ENCODE measurements around the gene DPRX.
"Not testable (repeated sequence)": the region's sequence is repeated elsewhere in the genome, so short reads cannot be mapped to it uniquely, and the experiment has no call there.

DNA sequence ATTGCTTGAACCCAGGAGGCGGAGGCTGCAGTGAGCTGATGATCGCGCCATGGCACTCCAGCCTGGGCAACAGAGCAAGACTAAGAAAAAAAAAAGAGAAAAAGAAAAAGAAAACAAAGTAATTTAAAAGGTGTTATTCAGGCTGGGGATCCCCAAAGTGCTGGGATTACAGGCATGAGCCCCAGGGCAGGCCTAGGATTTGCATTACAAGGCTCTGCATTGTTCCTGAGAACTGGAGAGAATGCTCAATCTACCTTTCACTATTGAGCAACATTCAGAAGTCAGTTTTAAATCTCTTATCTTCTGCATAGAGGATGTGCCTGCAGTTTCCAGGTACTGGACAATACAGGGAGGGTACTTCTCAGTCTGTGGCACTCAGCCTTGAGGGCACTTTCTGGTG, 37.0 kb downstream of the DPRX start:
- TF ChIP-seq, protein P1, sequence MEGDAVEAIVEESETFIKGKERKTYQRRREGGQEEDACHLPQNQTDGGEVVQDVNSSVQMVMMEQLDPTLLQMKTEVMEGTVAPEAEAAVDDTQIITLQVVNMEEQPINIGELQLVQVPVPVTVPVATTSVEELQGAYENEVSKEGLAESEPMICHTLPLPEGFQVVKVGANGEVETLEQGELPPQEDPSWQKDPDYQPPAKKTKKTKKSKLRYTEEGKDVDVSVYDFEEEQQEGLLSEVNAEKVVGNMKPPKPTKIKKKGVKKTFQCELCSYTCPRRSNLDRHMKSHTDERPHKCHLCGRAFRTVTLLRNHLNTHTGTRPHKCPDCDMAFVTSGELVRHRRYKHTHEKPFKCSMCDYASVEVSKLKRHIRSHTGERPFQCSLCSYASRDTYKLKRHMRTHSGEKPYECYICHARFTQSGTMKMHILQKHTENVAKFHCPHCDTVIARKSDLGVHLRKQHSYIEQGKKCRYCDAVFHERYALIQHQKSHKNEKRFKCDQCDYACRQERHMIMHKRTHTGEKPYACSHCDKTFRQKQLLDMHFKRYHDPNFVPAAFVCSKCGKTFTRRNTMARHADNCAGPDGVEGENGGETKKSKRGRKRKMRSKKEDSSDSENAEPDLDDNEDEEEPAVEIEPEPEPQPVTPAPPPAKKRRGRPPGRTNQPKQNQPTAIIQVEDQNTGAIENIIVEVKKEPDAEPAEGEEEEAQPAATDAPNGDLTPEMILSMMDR (conservative IDR thresholded peaks at IDR 0.05; ENCODE audit: low read depth in 2 of 2) = not testable (repeated sequence)
- not testable (repeated sequence) for TF ChIP-seq EZH2 (IDR thresholded peaks at IDR 0.05; ENCODE audit: low read depth, unreplicated experiment); POLR2AphosphoS5 (IDR thresholded peaks at IDR 0.05; ENCODE audit: low read depth); EZH2phosphoT487 (IDR thresholded peaks at IDR 0.05; ENCODE audit: unreplicated experiment); ZNF331 (CRISPR knock-in tag; IDR thresholded peaks at IDR 0.05; ENCODE audit: low read depth)
- TF ChIP-seq, protein P2, sequence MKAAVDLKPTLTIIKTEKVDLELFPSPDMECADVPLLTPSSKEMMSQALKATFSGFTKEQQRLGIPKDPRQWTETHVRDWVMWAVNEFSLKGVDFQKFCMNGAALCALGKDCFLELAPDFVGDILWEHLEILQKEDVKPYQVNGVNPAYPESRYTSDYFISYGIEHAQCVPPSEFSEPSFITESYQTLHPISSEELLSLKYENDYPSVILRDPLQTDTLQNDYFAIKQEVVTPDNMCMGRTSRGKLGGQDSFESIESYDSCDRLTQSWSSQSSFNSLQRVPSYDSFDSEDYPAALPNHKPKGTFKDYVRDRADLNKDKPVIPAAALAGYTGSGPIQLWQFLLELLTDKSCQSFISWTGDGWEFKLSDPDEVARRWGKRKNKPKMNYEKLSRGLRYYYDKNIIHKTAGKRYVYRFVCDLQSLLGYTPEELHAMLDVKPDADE (IDR thresholded peaks at IDR 0.05) = not testable (repeated sequence)
- TF ChIP-seq, protein P3, sequence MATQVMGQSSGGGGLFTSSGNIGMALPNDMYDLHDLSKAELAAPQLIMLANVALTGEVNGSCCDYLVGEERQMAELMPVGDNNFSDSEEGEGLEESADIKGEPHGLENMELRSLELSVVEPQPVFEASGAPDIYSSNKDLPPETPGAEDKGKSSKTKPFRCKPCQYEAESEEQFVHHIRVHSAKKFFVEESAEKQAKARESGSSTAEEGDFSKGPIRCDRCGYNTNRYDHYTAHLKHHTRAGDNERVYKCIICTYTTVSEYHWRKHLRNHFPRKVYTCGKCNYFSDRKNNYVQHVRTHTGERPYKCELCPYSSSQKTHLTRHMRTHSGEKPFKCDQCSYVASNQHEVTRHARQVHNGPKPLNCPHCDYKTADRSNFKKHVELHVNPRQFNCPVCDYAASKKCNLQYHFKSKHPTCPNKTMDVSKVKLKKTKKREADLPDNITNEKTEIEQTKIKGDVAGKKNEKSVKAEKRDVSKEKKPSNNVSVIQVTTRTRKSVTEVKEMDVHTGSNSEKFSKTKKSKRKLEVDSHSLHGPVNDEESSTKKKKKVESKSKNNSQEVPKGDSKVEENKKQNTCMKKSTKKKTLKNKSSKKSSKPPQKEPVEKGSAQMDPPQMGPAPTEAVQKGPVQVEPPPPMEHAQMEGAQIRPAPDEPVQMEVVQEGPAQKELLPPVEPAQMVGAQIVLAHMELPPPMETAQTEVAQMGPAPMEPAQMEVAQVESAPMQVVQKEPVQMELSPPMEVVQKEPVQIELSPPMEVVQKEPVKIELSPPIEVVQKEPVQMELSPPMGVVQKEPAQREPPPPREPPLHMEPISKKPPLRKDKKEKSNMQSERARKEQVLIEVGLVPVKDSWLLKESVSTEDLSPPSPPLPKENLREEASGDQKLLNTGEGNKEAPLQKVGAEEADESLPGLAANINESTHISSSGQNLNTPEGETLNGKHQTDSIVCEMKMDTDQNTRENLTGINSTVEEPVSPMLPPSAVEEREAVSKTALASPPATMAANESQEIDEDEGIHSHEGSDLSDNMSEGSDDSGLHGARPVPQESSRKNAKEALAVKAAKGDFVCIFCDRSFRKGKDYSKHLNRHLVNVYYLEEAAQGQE (IDR thresholded peaks at IDR 0.05; ENCODE audit: unreplicated experiment) = not testable (repeated sequence)

Data from GM23338 (cell line).